GM18502 (cell line): ENCODE measurements around the gene GOLGA3.
"Not testable (repeated sequence)": the region's sequence is repeated elsewhere in the genome, so short reads cannot be mapped to it uniquely, and the experiment has no call there.

Experiments used
- ATAC-seq: cut with Tn5 transposase; IDR thresholded peaks from one replicate; pipeline ENCODE4 v1.9.1; 2021; ENCODE audit warnings: mild to moderate bottlenecking; ENCODE audit not compliant: unreplicated experiment, poor library complexity

Gene GOLGA3

GRCh38 chr12:132828706-132829534 lies at the start of gene GOLGA3:
GOLGA3 (minus strand) TSS chr12:132828869; CDS start chr12:132822128, 6,741 bp downstream.
- ATAC-seq, result peak; percentile 94

- ATAC-seq, result not testable (repeated sequence)
Observed at GRCh38 chr12:132874620-132875019, 46.0 kb upstream of the GOLGA3 start.

- ATAC-seq, result no peak
Observed at GRCh38 chr12:132874175-132874574, 45.5 kb upstream of the GOLGA3 start.

GRCh38 chr12:132873724-132874123 lies 45.1 kb upstream of the GOLGA3 start:
- ATAC-seq, result no peak

GRCh38 chr12:132872975-132873421 lies 44.3 kb upstream of the GOLGA3 start:
- no peak for ATAC-seq

GRCh38 chr12:132872073-132872855 lies 43.6 kb upstream of the GOLGA3 start:
- no peak for ATAC-seq

GRCh38 chr12:132869551-132869950 lies 40.9 kb upstream of the GOLGA3 start:
- ATAC-seq, result no peak

GRCh38 chr12:132866251-132866828 lies 37.7 kb upstream of the GOLGA3 start:
- no peak for ATAC-seq

- ATAC-seq, result no peak
Observed at GRCh38 chr12:132861558-132861957, 32.9 kb upstream of the GOLGA3 start.

- ATAC-seq, result no peak
Observed at GRCh38 chr12:132858718-132859266, 30.1 kb upstream of the GOLGA3 start.

GRCh38 chr12:132857019-132857418 lies 28.4 kb upstream of the GOLGA3 start:
- not testable (repeated sequence) for ATAC-seq

- no peak for ATAC-seq
Observed at GRCh38 chr12:132856581-132856980, 27.9 kb upstream of the GOLGA3 start.

- ATAC-seq, result not testable (repeated sequence)
Observed at GRCh38 chr12:132855211-132855610, 26.5 kb upstream of the GOLGA3 start.

- ATAC-seq, result no peak
Observed at GRCh38 chr12:132853285-132854092, 24.8 kb upstream of the GOLGA3 start.

GRCh38 chr12:132852496-132852895 lies 23.8 kb upstream of the GOLGA3 start:
- ATAC-seq, result no peak

- no peak for ATAC-seq
Observed at GRCh38 chr12:132851465-132851864, 22.8 kb upstream of the GOLGA3 start.

- no peak for ATAC-seq
Observed at GRCh38 chr12:132850291-132850690, 21.6 kb upstream of the GOLGA3 start.

GRCh38 chr12:132848521-132848920 lies 19.9 kb upstream of the GOLGA3 start:
- no peak for ATAC-seq

GRCh38 chr12:132847363-132848356 lies 19.0 kb upstream of the GOLGA3 start:
- no peak for ATAC-seq
